Activated T-cell treated with anti-CD3 and anti-CD28 coated beads, Interleukin-2, amount 50 U/mL, for 72 hours (primary cell): ENCODE data around the gene IQGAP1. TPM values are rescaled to one million over a fixed set of nuclear protein-coding genes. Genes with fewer than 3 reads are reported as not detected.

ENCODE experiments used
- ATAC-seq, 2 donors: fragments of 150-1000 bp; cut with Tn5 transposase; replicated peaks in 1 of 2; 2 replicates each; pipeline ENCODE4 v1.10.0; 2021; ENCODE audit warnings: moderate library complexity in 2 of 2, mild to moderate bottlenecking in 1 of 2
- DNase-seq, 2 donors: peaks; one replicate each; pipeline ENCODE4 v3.0.0; 2021 to 2022; ENCODE audit warnings: mixed read lengths in 1 of 2
- H3K27ac Mint-ChIP-seq: one replicate; pipeline ENCODE4 v1.8.0; 2022; ENCODE audit warnings: mild to moderate bottlenecking, moderate library complexity, mixed read lengths
- H3K27me3 Mint-ChIP-seq: one replicate; pipeline ENCODE4 v1.8.0; 2022; ENCODE audit warnings: low read depth, mixed read lengths
- H3K36me3 Mint-ChIP-seq, 2 donors: one replicate each; pipeline ENCODE4 v1.8.0; 2022; ENCODE audit warnings: mixed read lengths in 2 of 2, mild to moderate bottlenecking in 1 of 2; ENCODE audit not compliant: insufficient read depth in 2 of 2
- H3K4me1 Mint-ChIP-seq: one replicate; pipeline ENCODE4 v1.8.0; 2022; ENCODE audit warnings: low read depth, mixed read lengths
- H3K4me3 Mint-ChIP-seq, 2 donors: one replicate each; pipeline ENCODE4 v1.8.0; 2022; ENCODE audit warnings: mild to moderate bottlenecking in 2 of 2, mixed read lengths in 2 of 2, moderate library complexity in 2 of 2
- H3K9me3 Mint-ChIP-seq, 2 donors: one replicate each; pipeline ENCODE4 v1.8.0; 2022; ENCODE audit warnings: mixed read lengths in 2 of 2
- total RNA-seq, 2 donors: library from RNA; stranded (reverse); gene quantifications; one replicate each; pipeline ENCODE4 v1.2.3, GENCODE V29; 2022

The IQGAP1 gene
- total RNA-seq, 2 donors from 2014 or later, result 177 to 184 TPM

DNA sequence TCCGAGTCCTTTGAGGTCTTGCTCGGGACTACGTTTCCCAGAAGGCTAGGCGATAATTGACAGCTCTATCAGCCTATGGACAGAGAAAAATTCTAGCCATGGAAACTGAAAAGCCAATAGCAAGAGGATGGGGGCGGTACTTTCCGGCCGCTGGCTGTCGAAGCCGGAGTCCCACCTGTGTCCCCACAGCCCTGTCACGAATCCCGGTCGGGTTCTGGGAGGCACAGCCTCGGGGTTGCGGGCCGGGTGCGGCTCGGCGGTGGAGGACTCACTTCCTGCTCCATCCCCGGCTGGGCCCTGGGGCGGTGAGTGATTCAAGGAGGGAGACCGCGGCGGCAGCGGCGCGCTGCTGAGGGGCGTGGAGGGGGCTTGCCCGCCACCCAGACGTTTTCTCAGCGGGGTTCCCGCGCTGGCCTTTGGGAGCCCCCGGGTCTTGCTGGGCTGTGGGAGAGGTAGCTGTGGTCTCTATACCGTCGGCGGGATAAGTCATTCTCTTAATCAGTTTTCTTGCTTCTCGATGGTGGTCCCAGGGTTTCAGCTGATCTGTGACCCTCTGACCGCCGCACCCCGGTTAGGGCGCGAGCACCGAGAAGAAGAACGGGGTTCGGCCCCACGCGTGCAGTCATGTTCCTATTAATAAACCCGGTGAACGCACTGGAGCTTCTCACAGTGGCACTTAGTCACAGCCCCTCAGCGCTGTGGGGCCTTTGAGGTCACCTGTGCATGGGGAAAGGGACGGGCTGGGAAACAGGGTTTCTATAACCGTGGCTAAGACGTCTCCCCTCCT, 35.7 kb upstream of the IQGAP1 start, which contains the start of gene ZNF774:
Gene ZNF774 (plus strand): TSS at position 178 of the 787 bp plus-strand sequence. CDS start 2,377 bp downstream, outside the sequence.
- peak; percentile 92 to 95 for DNase-seq
- Mint-ChIP-seq H3K4me3 (peak within 1 kb of the TSS; percentile 90 to 95), H3K36me3 (peaks cover 0 to 2% of the 10 kb centered on the region in 2 donors), H3K4me1 (peaks cover 10% of the 10 kb centered on the region), H3K27ac (peak within 1 kb of the TSS; percentile 28), H3K9me3 (no peaks in the 10 kb centered on the region), H3K27me3 (no peaks in the 10 kb centered on the region)
- peak; percentile 94 to 97 for ATAC-seq

GRCh38 chr15:90354986-90355385, 33.1 kb upstream of the IQGAP1 start:
- Mint-ChIP-seq H3K27ac (no peak overlapping the region), H3K9me3 (no peaks in the 10 kb centered on the region), H3K4me1 (peaks cover 10% of the 10 kb centered on the region), H3K4me3 (no peak overlapping the region), H3K36me3 (peaks cover 0 to 2% of the 10 kb centered on the region in 2 donors), H3K27me3 (no peaks in the 10 kb centered on the region)
- ATAC-seq (no peak), DNase-seq (no peak)

- Mint-ChIP-seq H3K9me3 (no peaks in the 10 kb centered on the region), H3K27ac (no peak overlapping the region), H3K27me3 (no peaks in the 10 kb centered on the region), H3K4me3 (no peak overlapping the region), H3K36me3 (no peaks in the 10 kb centered on the region), H3K4me1 (peaks cover 13% of the 10 kb centered on the region)
- DNase-seq, result no peak
- peak; percentile 50 to 60 for ATAC-seq
These were observed 29.7 kb upstream of the IQGAP1 start for GRCh38 chr15:90358124-90359033.

- ATAC-seq (no peak), DNase-seq (no peak)
- Mint-ChIP-seq H3K4me3 (no peak overlapping the region), H3K9me3 (no peaks in the 10 kb centered on the region), H3K27ac (no peak overlapping the region), H3K4me1 (peaks cover 24% of the 10 kb centered on the region), H3K27me3 (no peaks in the 10 kb centered on the region), H3K36me3 (no peaks in the 10 kb centered on the region)
These were observed 27.3 kb upstream of the IQGAP1 start for GRCh38 chr15:90360746-90361145.

- Mint-ChIP-seq H3K36me3 (no peaks in the 10 kb centered on the region), H3K4me3 (peak overlapping the region in 1 of 2 donors; percentile 17), H3K4me1 (peaks cover 24% of the 10 kb centered on the region), H3K27me3 (no peaks in the 10 kb centered on the region), H3K9me3 (no peaks in the 10 kb centered on the region), H3K27ac (no peak overlapping the region)
- ATAC-seq (no peak), DNase-seq (no peak)
These were observed 25.2 kb upstream of the IQGAP1 start for GRCh38 chr15:90362936-90363212.

GRCh38 chr15:90364251-90364650, 23.8 kb upstream of the IQGAP1 start:
- H3K36me3 Mint-ChIP-seq, result no peaks in the 10 kb centered on the region
- ATAC-seq (no peak), DNase-seq (no peak)
- H3K27ac Mint-ChIP-seq, result no peak overlapping the region
- H3K4me3 Mint-ChIP-seq, result no peak overlapping the region
- peaks cover 24% of the 10 kb centered on the region for H3K4me1 Mint-ChIP-seq
- no peaks in the 10 kb centered on the region for H3K9me3 Mint-ChIP-seq
- H3K27me3 Mint-ChIP-seq, result no peaks in the 10 kb centered on the region

GRCh38 chr15:90365414-90366055, 22.5 kb upstream of the IQGAP1 start:
- Mint-ChIP-seq H3K4me1 (peaks cover 24% of the 10 kb centered on the region), H3K27ac (no peak overlapping the region), H3K27me3 (no peaks in the 10 kb centered on the region), H3K4me3 (no peak overlapping the region), H3K36me3 (no peaks in the 10 kb centered on the region), H3K9me3 (no peaks in the 10 kb centered on the region)
- DNase-seq (no peak), ATAC-seq (no peak)

GRCh38 chr15:90367576-90367975, 20.5 kb upstream of the IQGAP1 start:
- ATAC-seq (no peak), DNase-seq (no peak)
- no peaks in the 10 kb centered on the region for H3K36me3 Mint-ChIP-seq
- peaks cover 11% of the 10 kb centered on the region for H3K4me1 Mint-ChIP-seq
- no peaks in the 10 kb centered on the region for H3K27me3 Mint-ChIP-seq
- no peaks in the 10 kb centered on the region for H3K9me3 Mint-ChIP-seq
- no peak overlapping the region for H3K27ac Mint-ChIP-seq
- H3K4me3 Mint-ChIP-seq, result no peak overlapping the region

DNA sequence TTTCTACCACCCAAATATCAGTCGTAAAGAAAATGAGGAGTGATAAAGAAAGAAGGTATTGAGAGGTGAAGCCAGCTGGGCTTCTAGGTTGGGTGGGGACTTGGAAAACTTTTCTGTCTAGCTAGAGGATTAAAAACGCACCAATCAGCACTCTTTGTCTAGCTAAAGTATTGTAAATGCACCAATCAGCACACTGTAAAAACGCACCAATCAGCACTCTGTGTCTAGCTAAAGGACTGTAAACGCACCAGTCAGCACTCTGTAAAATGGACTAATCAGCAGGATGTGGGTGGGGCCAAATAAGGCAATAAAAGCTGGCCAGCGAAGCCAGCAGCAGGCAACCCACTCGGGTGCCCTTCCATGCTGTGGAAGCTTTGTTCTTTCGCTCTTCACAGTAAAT, 13.0 kb upstream of the IQGAP1 start:
- DNase-seq (no peak), ATAC-seq (no peak)
- peaks cover 25 to 30% of the 10 kb centered on the region in 2 donors for H3K36me3 Mint-ChIP-seq
- peaks cover 2 to 17% of the 10 kb centered on the region in 2 donors for H3K9me3 Mint-ChIP-seq
- H3K4me3 Mint-ChIP-seq, result no peak overlapping the region
- H3K4me1 Mint-ChIP-seq, result peaks cover 22% of the 10 kb centered on the region
- no peaks in the 10 kb centered on the region for H3K27me3 Mint-ChIP-seq
- peak overlapping the region; percentile 63 for H3K27ac Mint-ChIP-seq

DNA sequence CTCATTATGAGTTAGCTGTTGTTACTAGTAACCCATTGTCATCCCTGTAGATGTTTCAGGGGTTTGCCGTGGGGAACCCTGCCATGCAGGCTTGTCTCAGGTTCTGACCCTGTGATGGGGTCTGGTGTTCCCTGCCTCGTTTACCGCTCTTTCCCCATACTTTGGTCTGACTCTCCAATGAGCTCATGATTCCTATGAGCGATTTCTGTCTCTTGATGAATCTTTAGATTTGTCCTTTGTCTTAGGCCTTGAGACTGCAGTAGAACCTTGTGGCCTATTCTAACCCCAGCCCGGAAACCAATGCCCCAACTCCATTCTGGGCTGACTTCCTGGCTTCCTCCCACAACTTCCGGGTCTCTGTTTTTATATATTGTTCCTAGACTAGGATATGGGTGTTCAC, 11.3 kb upstream of the IQGAP1 start:
- H3K4me3 Mint-ChIP-seq, result peak overlapping the region; percentile 69 to 74
- H3K36me3 Mint-ChIP-seq, result peaks cover 28 to 34% of the 10 kb centered on the region in 2 donors
- DNase-seq (peak; percentile 52 to 66), ATAC-seq (peak; percentile 90)
- peaks cover 5 to 21% of the 10 kb centered on the region in 2 donors for H3K9me3 Mint-ChIP-seq
- peak overlapping the region; percentile 96 for H3K27ac Mint-ChIP-seq
- H3K27me3 Mint-ChIP-seq, result no peaks in the 10 kb centered on the region
- peaks cover 22% of the 10 kb centered on the region for H3K4me1 Mint-ChIP-seq

DNA sequence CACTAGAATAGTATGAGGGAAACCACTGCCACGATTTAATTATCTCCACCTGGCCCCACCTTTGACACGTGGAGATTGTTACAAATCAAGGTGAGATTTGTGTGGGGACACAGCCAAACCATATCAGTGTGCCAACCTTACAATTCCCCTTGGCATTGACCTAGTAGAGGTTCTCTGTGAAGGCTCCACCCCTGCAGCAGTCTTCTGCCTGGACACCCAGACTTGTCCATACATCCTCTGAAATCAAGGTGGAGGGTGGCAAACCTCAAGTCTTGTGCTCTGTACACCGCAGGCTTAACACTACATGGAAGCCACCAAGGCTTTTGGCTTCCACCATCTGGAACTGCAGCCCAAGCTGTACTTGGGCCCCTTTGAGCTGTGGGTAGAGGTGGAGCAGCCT, 8.8 kb upstream of the IQGAP1 start:
- H3K9me3 Mint-ChIP-seq, result peaks cover 5 to 21% of the 10 kb centered on the region in 2 donors
- H3K27me3 Mint-ChIP-seq, result no peaks in the 10 kb centered on the region
- no peak for ATAC-seq
- H3K27ac Mint-ChIP-seq, result no peak overlapping the region
- H3K4me3 Mint-ChIP-seq, result no peak overlapping the region
- peaks cover 22% of the 10 kb centered on the region for H3K4me1 Mint-ChIP-seq
- peaks cover 28 to 34% of the 10 kb centered on the region in 2 donors for H3K36me3 Mint-ChIP-seq
- no peak for DNase-seq

DNA sequence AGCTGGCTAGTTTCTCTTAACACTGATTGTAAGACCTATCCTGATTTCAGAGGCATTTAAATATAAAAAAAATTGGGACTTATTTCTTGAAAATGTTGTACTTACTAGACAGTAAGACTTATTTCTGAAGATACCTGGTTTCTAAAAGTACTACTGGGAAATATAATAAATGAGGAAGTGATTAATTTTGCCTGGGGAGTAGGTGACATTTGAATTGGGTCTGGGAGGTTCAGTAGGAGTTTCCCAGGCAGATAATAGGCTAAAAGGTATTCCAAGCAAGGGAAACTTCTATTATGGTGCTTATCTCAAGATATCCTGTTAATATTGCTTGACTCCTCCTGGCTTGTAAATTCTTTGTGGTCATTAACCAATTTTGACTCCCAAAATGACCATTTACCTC, 6.5 kb upstream of the IQGAP1 start:
- H3K4me3 Mint-ChIP-seq, result no peak overlapping the region
- H3K27me3 Mint-ChIP-seq, result no peaks in the 10 kb centered on the region
- peaks cover 23 to 27% of the 10 kb centered on the region in 2 donors for H3K36me3 Mint-ChIP-seq
- peaks cover 3 to 18% of the 10 kb centered on the region in 2 donors for H3K9me3 Mint-ChIP-seq
- no peak for ATAC-seq
- no peak for DNase-seq
- no peak overlapping the region for H3K27ac Mint-ChIP-seq
- H3K4me1 Mint-ChIP-seq, result peaks cover 15% of the 10 kb centered on the region

GRCh38 chr15:90382320-90382719, 5.7 kb upstream of the IQGAP1 start:
- no peak for DNase-seq
- ATAC-seq, result no peak
- peaks cover 17 to 20% of the 10 kb centered on the region in 2 donors for H3K36me3 Mint-ChIP-seq
- H3K4me1 Mint-ChIP-seq, result peaks cover 9% of the 10 kb centered on the region
- H3K9me3 Mint-ChIP-seq, result peaks cover 3 to 17% of the 10 kb centered on the region in 2 donors
- no peak overlapping the region for H3K27ac Mint-ChIP-seq
- H3K4me3 Mint-ChIP-seq, result no peak overlapping the region
- no peaks in the 10 kb centered on the region for H3K27me3 Mint-ChIP-seq
